Muscle layer of colon (tissue), 2 donors: ENCODE data around the gene TARBP2.

ENCODE experiments used
- H3K27ac ChIP-seq: one replicate; pipeline ENCODE4 v1.7.0; 2013; ENCODE audit warnings: low read depth, mild to moderate bottlenecking, low read length, moderate library complexity
- H3K27me3 ChIP-seq, 2 donors: one replicate each; pipeline ENCODE4 v1.7.0; 2013; ENCODE audit warnings: low read length in 2 of 2, mild to moderate bottlenecking in 2 of 2; ENCODE audit not compliant: insufficient read depth in 2 of 2, control insufficient read depth in 1 of 2
- H3K36me3 ChIP-seq: one replicate; pipeline ENCODE4 v1.7.0; 2013; ENCODE audit warnings: mild to moderate bottlenecking, low read length; ENCODE audit not compliant: insufficient read depth
- H3K4me1 ChIP-seq: one replicate; pipeline ENCODE4 v1.7.0; 2013; ENCODE audit warnings: mild to moderate bottlenecking, low read length; ENCODE audit not compliant: insufficient read depth
- H3K4me3 ChIP-seq, 2 donors: one replicate each; pipeline ENCODE4 v1.7.0; 2013; ENCODE audit warnings: low read length in 2 of 2, low read depth in 1 of 2, mild to moderate bottlenecking in 1 of 2, moderate library complexity in 1 of 2
- H3K9ac ChIP-seq: one replicate; pipeline ENCODE4 v1.7.0; 2013; ENCODE audit warnings: low read length
- H3K9me3 ChIP-seq: one replicate; pipeline ENCODE4 v1.7.0; 2013; ENCODE audit warnings: mild to moderate bottlenecking, low read length
- donor health status: abdominal sarcoma.
- donor health status: Adenocarcinoma of cecum.

Gene TARBP2

DNA sequence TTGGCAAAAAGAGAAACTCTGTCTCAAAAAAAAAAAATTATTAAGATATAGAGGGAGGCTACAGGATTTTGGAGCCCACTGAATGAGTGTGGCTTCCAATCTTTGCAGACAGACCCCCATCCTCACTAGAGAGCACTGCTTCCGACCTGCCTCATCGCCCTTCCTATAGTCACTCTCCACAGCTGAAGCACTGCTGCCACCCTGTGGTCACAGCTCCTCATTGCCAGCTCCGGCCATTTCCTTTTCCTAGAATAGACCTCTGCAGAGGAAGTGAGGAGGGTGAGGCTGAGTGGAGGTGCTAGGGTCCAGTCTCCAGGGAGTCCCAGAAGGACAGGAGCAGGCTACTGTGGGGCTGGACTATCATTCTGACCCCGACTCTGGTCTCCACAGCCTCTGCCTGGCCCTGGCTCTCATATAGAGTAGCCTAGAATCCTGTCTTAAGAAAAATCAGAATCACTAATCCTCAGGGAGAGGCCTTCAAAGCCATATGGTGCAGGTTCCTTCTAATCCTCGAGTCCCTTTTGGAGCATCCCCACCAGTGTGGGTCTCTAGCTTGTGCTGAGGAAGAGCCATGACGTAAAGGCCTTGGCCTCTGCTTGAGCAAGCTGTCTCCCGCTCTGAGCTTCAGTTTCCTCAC lies 7.6 kb downstream of the TARBP2 start:
- peaks cover 56% of the 10 kb centered on the region for H3K36me3 ChIP-seq
- H3K4me1 ChIP-seq: peaks cover 7% of the 10 kb centered on the region
- H3K9me3 ChIP-seq: no peaks in the 10 kb centered on the region
- H3K27me3 ChIP-seq: no peaks in the 10 kb centered on the region
- H3K4me3 ChIP-seq: no peak overlapping the region
- H3K27ac ChIP-seq: no peak overlapping the region
- H3K9ac ChIP-seq: no peak overlapping the region

DNA sequence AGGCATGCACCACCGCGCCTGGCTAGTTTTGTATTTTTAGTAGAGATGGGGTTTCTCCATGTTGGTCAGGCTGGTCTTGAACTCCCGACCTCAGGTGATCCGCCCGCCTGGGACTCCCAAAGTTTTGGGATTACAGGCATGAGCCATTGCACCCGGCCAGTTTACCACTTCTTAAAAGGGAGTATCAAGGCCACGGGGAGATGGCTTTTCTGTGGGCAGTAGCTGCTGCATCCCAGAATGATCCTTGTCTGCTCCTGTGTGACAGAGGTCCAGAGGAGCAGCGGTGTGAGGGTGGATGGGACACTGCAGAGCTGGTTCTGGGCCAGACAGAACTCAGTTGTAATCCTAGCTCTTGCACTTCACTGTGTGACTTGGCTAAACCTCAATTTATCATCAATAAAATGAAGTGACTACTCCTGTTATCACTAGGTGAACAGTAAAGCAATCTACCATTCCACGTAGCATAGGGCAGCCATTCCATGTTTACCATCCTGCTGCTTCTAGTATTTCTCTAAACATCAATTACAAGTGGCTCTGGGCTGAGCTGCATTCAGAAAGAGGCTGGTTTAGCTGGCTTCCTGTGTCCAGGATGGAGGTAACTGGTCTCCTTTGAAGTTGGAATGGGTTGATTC lies 9.2 kb downstream of the TARBP2 start:
- peaks cover 67% of the 10 kb centered on the region for H3K36me3 ChIP-seq
- peaks cover 7% of the 10 kb centered on the region for H3K4me1 ChIP-seq
- H3K9ac ChIP-seq: no peak overlapping the region
- no peaks in the 10 kb centered on the region for H3K27me3 ChIP-seq
- no peak overlapping the region for H3K27ac ChIP-seq
- no peak overlapping the region for H3K4me3 ChIP-seq
- no peaks in the 10 kb centered on the region for H3K9me3 ChIP-seq

DNA sequence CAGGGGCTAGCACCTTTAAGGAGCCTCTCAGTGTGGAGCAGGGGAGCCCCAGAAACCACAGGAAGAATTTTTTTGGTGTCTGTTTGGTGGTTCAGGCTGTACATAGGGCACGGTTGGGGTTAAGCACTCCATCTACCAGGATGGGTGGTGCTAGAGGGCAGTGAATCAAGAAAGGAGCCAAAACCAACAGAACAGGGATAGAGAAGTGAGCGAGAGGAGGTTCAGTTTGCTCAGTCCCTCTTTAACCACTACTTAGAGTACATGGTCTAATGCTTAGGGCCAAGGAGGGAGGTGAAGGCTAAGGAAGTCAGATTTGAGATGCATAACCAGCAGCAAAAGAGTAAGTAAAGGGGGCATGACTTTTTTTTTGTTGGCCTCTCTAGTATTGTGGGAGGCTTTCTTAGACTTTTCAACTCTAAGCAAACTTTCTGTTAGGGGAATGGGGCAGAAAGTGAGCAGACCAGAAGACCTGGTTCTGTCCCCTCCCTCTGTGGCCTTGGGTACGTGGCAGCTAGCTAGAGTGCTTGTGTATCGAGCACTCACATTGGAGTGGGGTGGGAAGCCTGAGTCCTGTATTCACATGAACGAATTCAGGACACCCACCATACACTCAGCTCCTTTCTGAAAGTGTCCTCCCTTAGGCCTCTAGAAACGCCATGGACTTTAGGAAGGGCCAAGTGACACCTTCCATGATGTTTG lies 12.8 kb downstream of the TARBP2 start:
- H3K4me3 ChIP-seq: no peak overlapping the region
- H3K27me3 ChIP-seq: no peaks in the 10 kb centered on the region
- H3K27ac ChIP-seq: no peak overlapping the region
- peaks cover under 1% of the 10 kb centered on the region for H3K4me1 ChIP-seq
- H3K9me3 ChIP-seq: no peaks in the 10 kb centered on the region
- no peak overlapping the region for H3K9ac ChIP-seq
- H3K36me3 ChIP-seq: peaks cover 77% of the 10 kb centered on the region

- Histone ChIP-seq H3K9me3 (no peaks in the 10 kb centered on the region), H3K4me1 (no peaks in the 10 kb centered on the region), H3K9ac (no peak overlapping the region), H3K4me3 (no peak overlapping the region), H3K36me3 (peaks cover 83% of the 10 kb centered on the region), H3K27me3 (no peaks in the 10 kb centered on the region), H3K27ac (no peak overlapping the region)
Observed at GRCh38 chr12:53514628-53515290, 13.7 kb downstream of the TARBP2 start.

DNA sequence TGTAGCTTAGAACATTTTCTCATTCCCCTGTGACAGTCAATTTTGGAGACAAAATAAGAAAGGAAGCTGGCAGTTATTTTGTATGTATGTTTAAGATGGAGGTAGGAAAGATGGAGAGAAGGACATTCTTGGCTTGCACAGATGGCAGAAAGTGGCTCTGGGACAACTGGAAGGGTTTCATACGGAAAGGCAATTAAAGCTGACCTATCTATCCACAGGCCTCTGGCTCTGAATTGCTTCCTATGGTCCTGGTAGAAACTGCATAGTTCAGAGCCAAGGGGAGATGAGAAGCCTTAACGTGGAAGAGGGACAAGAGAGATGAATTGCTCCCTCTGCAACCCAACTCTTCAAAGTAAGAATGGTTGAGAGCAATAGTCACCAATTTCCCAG lies 14.2 kb downstream of the TARBP2 start:
- Histone ChIP-seq H3K4me1 (no peaks in the 10 kb centered on the region), H3K36me3 (peaks cover 86% of the 10 kb centered on the region), H3K9me3 (no peaks in the 10 kb centered on the region), H3K27ac (no peak overlapping the region), H3K4me3 (no peak overlapping the region), H3K9ac (no peak overlapping the region), H3K27me3 (no peaks in the 10 kb centered on the region)

- Histone ChIP-seq H3K4me3 (no peak overlapping the region), H3K27ac (no peak overlapping the region), H3K36me3 (peaks cover 86% of the 10 kb centered on the region), H3K4me1 (no peaks in the 10 kb centered on the region), H3K27me3 (no peaks in the 10 kb centered on the region), H3K9me3 (no peaks in the 10 kb centered on the region), H3K9ac (no peak overlapping the region)
Observed at GRCh38 chr12:53516758-53517455, 15.8 kb downstream of the TARBP2 start.

GRCh38 chr12:53518381-53518780 lies 17.3 kb downstream of the TARBP2 start:
- Histone ChIP-seq H3K9ac (no peak overlapping the region), H3K36me3 (peaks cover 86% of the 10 kb centered on the region), H3K27me3 (no peaks in the 10 kb centered on the region), H3K4me1 (no peaks in the 10 kb centered on the region), H3K27ac (no peak overlapping the region), H3K9me3 (no peaks in the 10 kb centered on the region), H3K4me3 (no peak overlapping the region)

DNA sequence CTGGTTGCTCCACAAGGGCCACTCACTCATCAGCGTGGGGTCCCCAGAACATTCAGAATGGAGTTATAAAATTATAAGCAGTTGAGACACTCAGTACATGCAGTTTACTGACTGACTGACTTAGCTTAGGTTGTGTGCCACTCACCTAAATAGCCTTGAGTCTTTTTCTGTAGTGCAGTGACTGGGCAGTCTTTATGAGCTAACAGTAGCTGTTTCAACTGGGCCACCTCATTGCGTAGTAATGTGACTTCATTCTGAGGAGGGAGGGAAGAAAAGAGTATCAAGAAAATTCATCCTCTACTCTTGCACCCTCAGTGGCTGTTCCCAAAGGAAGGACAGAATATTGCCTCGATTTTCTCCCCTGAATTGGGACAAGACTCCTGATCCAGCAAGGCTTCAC lies 22.0 kb downstream of the TARBP2 start:
- no peaks in the 10 kb centered on the region for H3K9me3 ChIP-seq
- no peak overlapping the region for H3K9ac ChIP-seq
- H3K4me3 ChIP-seq: no peak overlapping the region
- no peaks in the 10 kb centered on the region for H3K27me3 ChIP-seq
- no peak overlapping the region for H3K27ac ChIP-seq
- peaks cover 68% of the 10 kb centered on the region for H3K36me3 ChIP-seq
- no peaks in the 10 kb centered on the region for H3K4me1 ChIP-seq

DNA sequence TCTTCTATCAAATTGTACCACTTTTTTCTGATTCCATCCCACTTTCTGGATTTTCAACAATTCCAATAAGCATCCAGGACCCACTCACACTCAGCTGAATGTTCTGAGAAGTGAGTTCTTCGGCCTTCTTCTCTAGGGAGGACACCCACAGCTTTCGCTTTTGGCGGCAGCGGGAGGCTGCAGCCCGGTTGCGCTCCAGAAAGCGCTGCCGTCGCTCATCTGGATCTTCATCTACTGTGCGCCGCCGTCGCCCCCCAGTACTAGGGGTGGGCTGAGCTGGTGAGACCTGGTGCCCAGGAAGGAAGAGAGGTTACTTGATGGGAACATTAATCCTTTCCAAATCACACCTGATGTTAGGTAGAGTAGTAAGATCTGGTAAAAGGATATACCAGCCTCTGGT lies 23.4 kb downstream of the TARBP2 start:
- no peaks in the 10 kb centered on the region for H3K4me1 ChIP-seq
- H3K9me3 ChIP-seq: no peaks in the 10 kb centered on the region
- no peaks in the 10 kb centered on the region for H3K27me3 ChIP-seq
- H3K27ac ChIP-seq: no peak overlapping the region
- H3K36me3 ChIP-seq: peaks cover 58% of the 10 kb centered on the region
- no peak overlapping the region for H3K9ac ChIP-seq
- H3K4me3 ChIP-seq: no peak overlapping the region

- Histone ChIP-seq H3K27me3 (no peaks in the 10 kb centered on the region), H3K4me3 (no peak overlapping the region), H3K27ac (no peak overlapping the region), H3K4me1 (peaks cover 6% of the 10 kb centered on the region), H3K9ac (no peak overlapping the region), H3K36me3 (peaks cover 58% of the 10 kb centered on the region), H3K9me3 (no peaks in the 10 kb centered on the region)
Observed at GRCh38 chr12:53530061-53530460, 29.0 kb downstream of the TARBP2 start.

- Histone ChIP-seq H3K4me3 (no peak overlapping the region), H3K36me3 (peaks cover 56% of the 10 kb centered on the region), H3K9ac (no peak overlapping the region), H3K27ac (no peak overlapping the region), H3K4me1 (peaks cover 6% of the 10 kb centered on the region), H3K9me3 (no peaks in the 10 kb centered on the region), H3K27me3 (no peaks in the 10 kb centered on the region)
Observed at GRCh38 chr12:53530920-53531319, 29.8 kb downstream of the TARBP2 start.
